Activated CD8-positive, alpha-beta memory T cell treated with anti-CD3 and anti-CD28 coated beads for 36 hours (primary cell): ENCODE results near the gene STXBP4. TPM values are rescaled to one million over a fixed set of nuclear protein-coding genes. Genes with fewer than 3 reads are reported as not detected.

Experiments
- CTCF ChIA-PET: fragments of 350-600 bp; sonication (Branson Sonifier 250); formaldehyde crosslinking; loops from one replicate; lab custom pipeline; 2021; ENCODE audit warnings: antibody characterized with exemption; lab: Charles Lee
- POLR2A ChIA-PET: fragments of 350-600 bp; sonication (Branson Sonifier 250); formaldehyde crosslinking; loops from one replicate; lab custom pipeline; 2021; ENCODE audit warnings: antibody characterized with exemption; lab: Charles Lee
- total RNA-seq, 2 experiments: library from RNA; stranded (reverse); gene quantifications; one replicate each; pipeline ENCODE4 v1.2.3, GENCODE V29; 2021

Gene STXBP4
- total RNA-seq, 2 experiments from 2014 or later, result 6.4 to 7.4 TPM

- ChIA-PET POLR2A (no interaction called here), CTCF (interaction anchor here (1.3 kb wide), 1 partner anchor 252 kb away, joined by 3 read pairs; no protein-coding TSS in a partner anchor)
Measured at GRCh38 chr17:55090079-55090492, 121.5 kb downstream of the STXBP4 start.

- ChIA-PET POLR2A (no interaction called here), CTCF (no interaction called here)
Measured at GRCh38 chr17:55093353-55093752, 124.8 kb downstream of the STXBP4 start.

- ChIA-PET POLR2A (no interaction called here), CTCF (no interaction called here)
Measured at GRCh38 chr17:55098765-55099164, 130.2 kb downstream of the STXBP4 start.

- POLR2A ChIA-PET, result no interaction called here
- CTCF ChIA-PET, result no interaction called here
Measured at GRCh38 chr17:55110521-55110920, 142.0 kb downstream of the STXBP4 start.

- ChIA-PET CTCF (no interaction called here), POLR2A (no interaction called here)
Measured at GRCh38 chr17:55114283-55114682, 145.7 kb downstream of the STXBP4 start.

GRCh38 chr17:55116440-55116914 lies 147.9 kb downstream of the STXBP4 start:
- POLR2A ChIA-PET, result no interaction called here
- CTCF ChIA-PET, result no interaction called here

GRCh38 chr17:55117164-55117563 lies 148.6 kb downstream of the STXBP4 start:
- CTCF ChIA-PET, result no interaction called here
- POLR2A ChIA-PET, result no interaction called here

- POLR2A ChIA-PET, result no interaction called here
- CTCF ChIA-PET, result no interaction called here
Measured at GRCh38 chr17:55120651-55121050, 152.1 kb downstream of the STXBP4 start.

GRCh38 chr17:55121268-55121667 lies 152.7 kb downstream of the STXBP4 start:
- ChIA-PET CTCF (no interaction called here), POLR2A (no interaction called here)

GRCh38 chr17:55122114-55122513 lies 153.5 kb downstream of the STXBP4 start:
- POLR2A ChIA-PET, result no interaction called here

GRCh38 chr17:55124730-55125360 lies 156.3 kb downstream of the STXBP4 start:
- POLR2A ChIA-PET, result no interaction called here
- CTCF ChIA-PET, result interaction anchor here (1.7 kb wide), 1 partner anchor 10 kb away, joined by 3 read pairs; no protein-coding TSS in a partner anchor

More at GRCh38 chr17:55122114-55122513, 153.5 kb downstream of the STXBP4 start:
- CTCF ChIA-PET, result no interaction called here

GRCh38 chr17:55133583-55133982 lies 165.0 kb downstream of the STXBP4 start:
- ChIA-PET CTCF (no interaction called here), POLR2A (no interaction called here)

- CTCF ChIA-PET, result no interaction called here
- POLR2A ChIA-PET, result no interaction called here
Measured at GRCh38 chr17:55134486-55135157, 166.1 kb downstream of the STXBP4 start.

GRCh38 chr17:55140809-55141208 lies 172.2 kb downstream of the STXBP4 start:
- POLR2A ChIA-PET, result no interaction called here
- CTCF ChIA-PET, result no interaction called here

- ChIA-PET POLR2A (no interaction called here), CTCF (no interaction called here)
Measured at GRCh38 chr17:55144518-55144917, 176.0 kb downstream of the STXBP4 start.

- ChIA-PET CTCF (no interaction called here), POLR2A (no interaction called here)
Measured at GRCh38 chr17:55149485-55149884, 180.9 kb downstream of the STXBP4 start.

GRCh38 chr17:55152236-55152635 lies 183.7 kb downstream of the STXBP4 start:
- CTCF ChIA-PET, result no interaction called here
- POLR2A ChIA-PET, result interaction anchor here (0.6 kb wide), 1 partner anchor 208 kb away, joined by 3 read pairs; no protein-coding TSS in a partner anchor

- POLR2A ChIA-PET, result no interaction called here
- CTCF ChIA-PET, result no interaction called here
Measured at GRCh38 chr17:55154101-55154500, 185.5 kb downstream of the STXBP4 start.

- POLR2A ChIA-PET, result no interaction called here
- CTCF ChIA-PET, result no interaction called here
Measured at GRCh38 chr17:55155856-55156560, 187.4 kb downstream of the STXBP4 start.

GRCh38 chr17:55157165-55157564 lies 188.6 kb downstream of the STXBP4 start:
- ChIA-PET POLR2A (no interaction called here), CTCF (no interaction called here)
